Fibroblast of skin of right biceps (primary cell): ENCODE data around the gene CACNA1G.

Experiments used
- DNase-seq: peaks from one replicate; pipeline ENCODE4 v3.0.0-alpha.2; 2013

The CACNA1G gene

GRCh38 chr17:50549256-50549941 lies 11.1 kb upstream of the CACNA1G start:
- DNase-seq = no peak

- no peak for DNase-seq
Measured at GRCh38 chr17:50549969-50550368, 10.5 kb upstream of the CACNA1G start.

- peak; percentile 76 for DNase-seq
Measured at GRCh38 chr17:50550661-50551432, 9.7 kb upstream of the CACNA1G start.

GRCh38 chr17:50551433-50551815 lies 9.1 kb upstream of the CACNA1G start:
- DNase-seq = no peak

- no peak for DNase-seq
Measured at GRCh38 chr17:50551884-50552283, 8.6 kb upstream of the CACNA1G start.

- no peak for DNase-seq
Measured at GRCh38 chr17:50554201-50554600, 6.3 kb upstream of the CACNA1G start.

GRCh38 chr17:50556803-50557202 lies 3.7 kb upstream of the CACNA1G start:
- no peak for DNase-seq

- DNase-seq = no peak
Measured at GRCh38 chr17:50557630-50558029, 2.9 kb upstream of the CACNA1G start.

GRCh38 chr17:50558091-50558490 lies 2.4 kb upstream of the CACNA1G start:
- no peak for DNase-seq

- DNase-seq = no peak
Measured at GRCh38 chr17:50558581-50558940, 2.0 kb upstream of the CACNA1G start.

GRCh38 chr17:50558941-50559614 lies 1.4 kb upstream of the CACNA1G start:
- no peak for DNase-seq

- peak; percentile 55 for DNase-seq
Measured at GRCh38 chr17:50559674-50560184, 786 bp upstream of the CACNA1G start.

- DNase-seq = no peak
Measured at GRCh38 chr17:50560931-50561745, 623 bp downstream of the CACNA1G start.

GRCh38 chr17:50561746-50562141 lies 1.2 kb downstream of the CACNA1G start:
- no peak for DNase-seq

- DNase-seq = peak; percentile 9
Measured at GRCh38 chr17:50562242-50563091, 2.0 kb downstream of the CACNA1G start.

GRCh38 chr17:50563092-50563511 lies 2.6 kb downstream of the CACNA1G start:
- DNase-seq = no peak

- DNase-seq = peak; percentile 88
Measured at GRCh38 chr17:50564916-50565315, 4.4 kb downstream of the CACNA1G start.

- peak; percentile 54 for DNase-seq
Measured at GRCh38 chr17:50565402-50566350, 5.2 kb downstream of the CACNA1G start.

- DNase-seq = no peak
Measured at GRCh38 chr17:50566886-50567285, 6.4 kb downstream of the CACNA1G start.

- no peak for DNase-seq
Measured at GRCh38 chr17:50568659-50569058, 8.1 kb downstream of the CACNA1G start.

GRCh38 chr17:50569592-50569991 lies 9.1 kb downstream of the CACNA1G start:
- no peak for DNase-seq
